ENCODE results near the gene EML1.

Gene EML1

GRCh38 chr14:99990268-99991170, 197.3 kb downstream of the EML1 start:
- H3K27ac ChIP-seq: no peak overlapping the region
- TF ChIP-seq ZFX (IDR thresholded peaks at IDR 0.05; ENCODE audit: borderline replicate concordance): no peak
- TF ChIP-seq, protein P1, sequence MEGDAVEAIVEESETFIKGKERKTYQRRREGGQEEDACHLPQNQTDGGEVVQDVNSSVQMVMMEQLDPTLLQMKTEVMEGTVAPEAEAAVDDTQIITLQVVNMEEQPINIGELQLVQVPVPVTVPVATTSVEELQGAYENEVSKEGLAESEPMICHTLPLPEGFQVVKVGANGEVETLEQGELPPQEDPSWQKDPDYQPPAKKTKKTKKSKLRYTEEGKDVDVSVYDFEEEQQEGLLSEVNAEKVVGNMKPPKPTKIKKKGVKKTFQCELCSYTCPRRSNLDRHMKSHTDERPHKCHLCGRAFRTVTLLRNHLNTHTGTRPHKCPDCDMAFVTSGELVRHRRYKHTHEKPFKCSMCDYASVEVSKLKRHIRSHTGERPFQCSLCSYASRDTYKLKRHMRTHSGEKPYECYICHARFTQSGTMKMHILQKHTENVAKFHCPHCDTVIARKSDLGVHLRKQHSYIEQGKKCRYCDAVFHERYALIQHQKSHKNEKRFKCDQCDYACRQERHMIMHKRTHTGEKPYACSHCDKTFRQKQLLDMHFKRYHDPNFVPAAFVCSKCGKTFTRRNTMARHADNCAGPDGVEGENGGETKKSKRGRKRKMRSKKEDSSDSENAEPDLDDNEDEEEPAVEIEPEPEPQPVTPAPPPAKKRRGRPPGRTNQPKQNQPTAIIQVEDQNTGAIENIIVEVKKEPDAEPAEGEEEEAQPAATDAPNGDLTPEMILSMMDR (IDR thresholded peaks at IDR 0.05): no peak

DNA sequence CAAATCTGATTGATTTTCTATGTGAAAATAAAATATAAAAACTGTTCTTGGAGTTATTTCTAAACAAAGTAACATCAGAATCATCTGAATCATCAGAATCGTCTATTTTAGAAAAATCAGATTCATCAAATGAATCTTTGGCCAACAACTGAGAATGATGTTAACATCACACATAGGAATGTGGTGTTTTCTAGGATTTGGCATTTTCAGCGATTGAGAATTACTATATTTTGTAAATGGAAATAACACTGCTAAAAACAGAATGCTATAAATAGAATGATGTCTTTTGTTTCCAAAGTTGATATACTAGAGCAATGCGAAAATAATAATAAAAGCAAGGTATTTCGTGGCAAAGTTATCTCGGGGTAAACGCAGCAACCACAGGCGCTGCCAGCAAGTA, 198.1 kb downstream of the EML1 start:
- TF ChIP-seq, protein P1 (IDR thresholded peaks at IDR 0.05): no peak
- no peak for TF ChIP-seq ZFX (IDR thresholded peaks at IDR 0.05; ENCODE audit: borderline replicate concordance)
- H3K27ac ChIP-seq: no peak overlapping the region

All from 22Rv1 (cell line).